OCI-LY1 (cell line): ENCODE measurements around the gene ZNF101.

Experiments used
- EZH2 ChIP-seq: fragments of 200-600 bp; sonication (generic), shearing (Covaris generic); IDR thresholded peaks from 2 replicates; pipeline ENCODE4 v1.8.0; 2017; ENCODE audit warnings: borderline replicate concordance, mixed run types, mild to moderate bottlenecking, antibody characterized with exemption, low read length, moderate library complexity, mixed read lengths
- TF ChIP-seq, protein P1 (sequence below): fragments of 200-600 bp; sonication (generic), shearing (Covaris generic); IDR thresholded peaks from 2 replicates; pipeline ENCODE4 v1.5.1; 2017; ENCODE audit warnings: mild to moderate bottlenecking, antibody characterized with exemption, low read length, moderate library complexity, mixed read lengths

DNA sequence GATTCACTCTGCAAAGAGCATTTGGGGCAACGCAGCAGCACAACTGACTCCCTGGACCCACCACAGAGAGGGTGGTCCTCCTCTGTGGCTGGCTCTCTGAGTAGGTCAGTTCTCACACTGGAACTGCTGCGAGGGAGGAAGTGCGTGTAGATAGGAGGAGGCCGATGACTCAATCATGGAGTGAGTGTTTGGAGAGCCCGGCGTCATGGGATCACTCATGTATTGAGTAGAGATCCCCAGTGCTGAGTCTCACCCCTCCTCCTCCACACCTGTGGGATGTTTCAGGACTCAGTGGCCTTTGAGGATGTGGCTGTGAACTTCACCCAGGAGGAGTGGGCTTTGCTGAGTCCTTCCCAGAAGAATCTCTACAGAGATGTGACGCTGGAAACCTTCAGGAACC, 8.9 kb downstream of the ZNF101 start:
- TF ChIP-seq EZH2, result no peak
- TF ChIP-seq, protein P1, sequence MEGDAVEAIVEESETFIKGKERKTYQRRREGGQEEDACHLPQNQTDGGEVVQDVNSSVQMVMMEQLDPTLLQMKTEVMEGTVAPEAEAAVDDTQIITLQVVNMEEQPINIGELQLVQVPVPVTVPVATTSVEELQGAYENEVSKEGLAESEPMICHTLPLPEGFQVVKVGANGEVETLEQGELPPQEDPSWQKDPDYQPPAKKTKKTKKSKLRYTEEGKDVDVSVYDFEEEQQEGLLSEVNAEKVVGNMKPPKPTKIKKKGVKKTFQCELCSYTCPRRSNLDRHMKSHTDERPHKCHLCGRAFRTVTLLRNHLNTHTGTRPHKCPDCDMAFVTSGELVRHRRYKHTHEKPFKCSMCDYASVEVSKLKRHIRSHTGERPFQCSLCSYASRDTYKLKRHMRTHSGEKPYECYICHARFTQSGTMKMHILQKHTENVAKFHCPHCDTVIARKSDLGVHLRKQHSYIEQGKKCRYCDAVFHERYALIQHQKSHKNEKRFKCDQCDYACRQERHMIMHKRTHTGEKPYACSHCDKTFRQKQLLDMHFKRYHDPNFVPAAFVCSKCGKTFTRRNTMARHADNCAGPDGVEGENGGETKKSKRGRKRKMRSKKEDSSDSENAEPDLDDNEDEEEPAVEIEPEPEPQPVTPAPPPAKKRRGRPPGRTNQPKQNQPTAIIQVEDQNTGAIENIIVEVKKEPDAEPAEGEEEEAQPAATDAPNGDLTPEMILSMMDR, result no peak
